ENCODE measurements around the gene PRRX2. TPM values are rescaled to one million over a fixed set of nuclear protein-coding genes. Genes with fewer than 3 reads are reported as not detected.

The PRRX2 gene
- total and polyA plus RNA-seq, 2 donors (not counting 1 experiment from before 2014, with no cell fraction given) = not detected

DNA sequence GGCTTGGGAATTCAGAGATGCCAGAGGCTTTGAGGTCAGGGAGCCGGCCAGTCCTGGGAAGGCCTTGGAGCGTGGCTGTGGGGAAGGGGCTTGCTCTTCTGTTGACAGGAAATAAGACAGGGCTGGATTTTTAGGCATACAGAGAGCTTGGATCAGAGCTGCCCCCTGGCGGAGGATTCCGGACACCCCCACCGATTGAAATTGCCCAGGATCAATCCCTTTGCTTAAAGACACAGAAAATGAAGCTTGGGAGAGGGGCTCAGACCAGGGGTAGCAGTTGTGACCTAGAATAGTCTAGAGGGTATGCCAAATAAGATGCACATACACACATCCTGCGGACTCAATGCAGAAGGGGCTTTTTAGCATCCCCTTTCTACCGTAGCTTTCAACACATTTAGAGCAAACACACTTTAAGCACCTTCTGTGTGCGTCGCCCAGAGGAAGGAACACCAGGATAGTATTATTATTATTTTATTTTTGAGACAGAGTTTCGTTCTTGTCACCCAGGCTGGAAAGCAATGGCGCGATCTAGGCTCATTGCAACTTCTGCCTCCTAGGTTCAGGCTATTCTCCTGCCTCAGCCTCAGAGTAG is 41.2 kb upstream of the PRRX2 start:
- H3K36me3 ChIP-seq (replicated peaks in 1 of 2; ENCODE audit: control extremely low read depth in 1 of 2, control insufficient read depth in 1 of 2, extremely low read depth in 1 of 2, insufficient read depth in 2 of 2, low read length in 1 of 2) = peaks cover 0 to 8% of the 10 kb centered on the region in 2 experiments
- peaks cover 0 to 26% (median 14%) of the 10 kb centered on the region in 4 experiments for H3K27me3 ChIP-seq (replicated peaks in 1 of 4; ENCODE audit: control extremely low read depth in 1 of 4, control insufficient read depth in 3 of 4, insufficient read depth in 4 of 4, low read length in 3 of 4)
- CTCF ChIA-PET = interaction anchor here (1.0 to 12.5 kb wide), 20 partner anchors 9 to 596 kb away, joined by 3 to 269 read pairs (median 4); partner anchors contain the start of gene ASB6
- intact Hi-C loops (cut with micrococcal nuclease) = loop anchor here (1.0 to 10.0 kb wide), 4 partner anchors 13 to 679 kb away; partner anchors contain the start of genes DOLK and NUP188
- H4K20me1 ChIP-seq (ENCODE audit: control insufficient read depth, insufficient read depth, low read length, poor library complexity, severe bottlenecking) = peaks cover 25% of the 10 kb centered on the region
- ATAC-seq (ENCODE audit: low read depth) (no peak), DNase-seq (peak; percentile 74)
- H3K79me2 ChIP-seq (ENCODE audit: control insufficient read depth, insufficient read depth, low read length) = peaks cover 38% of the 10 kb centered on the region
- no peaks in the 10 kb centered on the region for H3K9me3 Mint-ChIP-seq (ENCODE audit: insufficient read depth)
- WGBS (ENCODE audit: insufficient coverage) = 36% methylated on average over 5 of the region's 12 CpGs
- peaks cover 45% of the 10 kb centered on the region in 2 donors for H3K4me1 ChIP-seq (ENCODE audit: control insufficient read depth in 2 of 2, insufficient read depth in 2 of 2, low read length in 2 of 2)
- no peak overlapping the region for H2AFZ ChIP-seq (ENCODE audit: insufficient read depth, low read depth, low read length, poor library complexity, severe bottlenecking)
- POLR2A ChIA-PET = interaction anchor here (0.6 to 2.9 kb wide), 7 partner anchors 13 to 1374 kb away, joined by 3 to 22 read pairs (median 4); no protein-coding TSS in a partner anchor
- H3K27ac Mint-ChIP-seq = peak overlapping the region; percentile 83
- no peak overlapping the region for H3K9ac ChIP-seq (ENCODE audit: low read length)
- H3K4me1 Mint-ChIP-seq = peaks cover 50% of the 10 kb centered on the region
- H3K4me3 Mint-ChIP-seq = peak overlapping the region; percentile 84
- peak overlapping the region; percentile 94 for H3K4me2 ChIP-seq (replicated peaks; ENCODE audit: low read depth, low read length, poor library complexity, severe bottlenecking)
- TF ChIP-seq CTCF (IDR thresholded peaks at IDR 0.05) = peak; percentile 76
- TF ChIP-seq EZH2 (IDR thresholded peaks at IDR 0.05; ENCODE audit: borderline replicate concordance, insufficient read depth, low read depth, low read length, poor library complexity, severe bottlenecking) = no peak
- peaks cover 0 to 11% (median 0%) of the 10 kb centered on the region in 3 donors for H3K9me3 ChIP-seq (ENCODE audit: control extremely low read depth in 1 of 3, control insufficient read depth in 2 of 3, insufficient read depth in 1 of 3, low read length in 2 of 3)
- H3K4me3 ChIP-seq (ENCODE audit: control extremely low read depth in 1 of 5, extremely low read depth in 1 of 5, insufficient read depth in 1 of 5, low read depth in 2 of 5, low read length in 4 of 5) = no peak overlapping the region
- peaks cover 21% of the 10 kb centered on the region for H3K27me3 Mint-ChIP-seq
- peak overlapping the region in 1 of 2 donors; percentile 51 for H3K27ac ChIP-seq (ENCODE audit: low read length in 2 of 2)

GRCh38 chr9:129624947-129625346 is 40.5 kb upstream of the PRRX2 start:
- Histone ChIP-seq H3K4me3 (ENCODE audit: control extremely low read depth in 1 of 5, extremely low read depth in 1 of 5, insufficient read depth in 1 of 5, low read depth in 2 of 5, low read length in 4 of 5) (peak overlapping the region; percentile 14 to 89 (median 88)), H3K4me2 (replicated peaks; ENCODE audit: low read depth, low read length, poor library complexity, severe bottlenecking) (peak overlapping the region; percentile 94), H2AFZ (ENCODE audit: insufficient read depth, low read depth, low read length, poor library complexity, severe bottlenecking) (no peak overlapping the region), H3K79me2 (ENCODE audit: control insufficient read depth, insufficient read depth, low read length) (peaks cover 45% of the 10 kb centered on the region), H3K4me1 (ENCODE audit: control insufficient read depth in 2 of 2, insufficient read depth in 2 of 2, low read length in 2 of 2) (peaks cover 40 to 41% of the 10 kb centered on the region in 2 donors), H4K20me1 (ENCODE audit: control insufficient read depth, insufficient read depth, low read length, poor library complexity, severe bottlenecking) (peaks cover 32% of the 10 kb centered on the region), H3K27me3 (replicated peaks in 1 of 4; ENCODE audit: control extremely low read depth in 1 of 4, control insufficient read depth in 3 of 4, insufficient read depth in 4 of 4, low read length in 3 of 4) (peaks cover 0 to 19% (median 11%) of the 10 kb centered on the region in 4 experiments), H3K9ac (ENCODE audit: low read length) (peak overlapping the region; percentile 97), H3K27ac (ENCODE audit: low read length in 2 of 2) (peak overlapping the region in 1 of 2 donors; percentile 51), H3K9me3 (ENCODE audit: control extremely low read depth in 1 of 3, control insufficient read depth in 2 of 3, insufficient read depth in 1 of 3, low read length in 2 of 3) (peaks cover 0 to 4% (median 0%) of the 10 kb centered on the region in 3 donors), H3K36me3 (replicated peaks in 1 of 2; ENCODE audit: control extremely low read depth in 1 of 2, control insufficient read depth in 1 of 2, extremely low read depth in 1 of 2, insufficient read depth in 2 of 2, low read length in 1 of 2) (peaks cover 0 to 8% of the 10 kb centered on the region in 2 experiments)
- DNase-seq (peak; percentile 83), ATAC-seq (ENCODE audit: low read depth) (peak; percentile 34)
- Mint-ChIP-seq H3K27ac (peak overlapping the region; percentile 83), H3K9me3 (ENCODE audit: insufficient read depth) (no peaks in the 10 kb centered on the region), H3K4me3 (peak overlapping the region; percentile 84), H3K4me1 (peaks cover 52% of the 10 kb centered on the region), H3K27me3 (peaks cover 17% of the 10 kb centered on the region)
- WGBS (ENCODE audit: insufficient coverage) = 6% methylated on average over 7 of the region's 9 CpGs
- intact Hi-C loops (cut with micrococcal nuclease) = loop anchor here (1.0 to 10.0 kb wide), 6 partner anchors 14 to 680 kb away; partner anchors contain the start of genes DOLK, NUP188 and TOR1B
- CTCF ChIA-PET = interaction anchor here (0.8 to 12.5 kb wide), 19 partner anchors 8 to 597 kb away, joined by 3 to 269 read pairs (median 4); partner anchors contain the start of genes ASB6 and SH3GLB2
- POLR2A ChIA-PET = interaction anchor here (0.6 to 2.9 kb wide), 7 partner anchors 14 to 1333 kb away, joined by 3 to 22 read pairs (median 4); partner anchors contain the start of gene PTPA
- TF ChIP-seq CTCF (IDR thresholded peaks at IDR 0.05) (no peak), EZH2 (IDR thresholded peaks at IDR 0.05; ENCODE audit: borderline replicate concordance, insufficient read depth, low read depth, low read length, poor library complexity, severe bottlenecking) (no peak)
